GM12891 (cell line): ENCODE data around the gene ELF2.

ENCODE experiments used
- PAX5 ChIP-seq: IDR thresholded peaks from 2 replicates; pipeline ENCODE4 v1.6.1; 2011; ENCODE audit warnings: low read length, moderate library complexity, mild to moderate bottlenecking; ENCODE audit not compliant: insufficient read depth, severe bottlenecking
- POLR2A ChIP-seq: IDR thresholded peaks from 2 replicates; pipeline ENCODE4 v1.6.1; 2011; ENCODE audit warnings: low read depth, low read length, control low read depth
- POLR2AphosphoS5 ChIP-seq: IDR thresholded peaks from 2 replicates; pipeline ENCODE4 v1.6.1; 2011; ENCODE audit warnings: low read depth, low read length, control low read depth
- SPI1 ChIP-seq: IDR thresholded peaks from 2 replicates; pipeline ENCODE4 v1.6.1; 2011; ENCODE audit warnings: low read depth, low read length, control low read depth
- TAF1 ChIP-seq: IDR thresholded peaks from 2 replicates; pipeline ENCODE4 v1.6.1; 2011; ENCODE audit warnings: low read depth, low read length, control low read depth

DNA sequence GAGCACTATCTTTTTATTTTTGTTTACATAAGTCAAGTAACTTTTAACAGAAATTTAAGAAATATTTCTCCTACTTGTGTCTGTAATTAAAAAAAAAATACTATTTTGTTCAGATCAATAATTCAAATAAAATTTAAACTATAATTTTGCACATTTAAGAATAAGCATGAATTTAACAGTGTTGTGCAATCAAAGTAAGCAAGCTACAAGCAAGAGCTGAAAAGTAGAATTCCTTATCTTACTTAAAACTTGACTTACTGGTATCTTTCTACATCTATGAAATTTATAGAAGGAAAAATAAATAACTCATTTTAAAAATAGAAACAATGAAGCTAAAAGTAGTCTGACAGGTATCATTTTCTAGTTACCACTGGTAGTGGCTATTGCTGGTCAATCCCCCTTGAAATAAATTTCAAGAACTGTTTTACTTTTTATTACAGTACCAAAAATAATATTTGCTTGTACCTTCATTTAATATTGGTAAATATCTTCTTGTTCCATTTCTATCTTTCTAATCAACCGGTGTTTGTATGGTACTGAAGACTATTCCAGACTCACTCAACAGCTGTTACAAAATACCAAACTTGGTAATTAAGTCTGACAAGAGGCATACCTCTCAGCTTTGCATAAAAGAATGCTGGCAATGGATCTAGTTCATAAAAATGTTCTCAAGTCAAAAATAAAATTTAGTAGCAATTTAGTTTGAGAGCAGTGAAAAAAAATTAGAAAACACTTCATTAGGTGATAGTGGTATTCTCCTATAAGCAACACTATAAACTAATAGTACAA lies 99.3 kb downstream of the ELF2 start:
- no peak for TF ChIP-seq SPI1
- no peak for TF ChIP-seq POLR2A
- TF ChIP-seq POLR2AphosphoS5, result no peak
- TF ChIP-seq PAX5, result no peak
- TF ChIP-seq TAF1, result no peak
